ENCODE results near the gene NAALADL2. TPM values are rescaled to one million over a fixed set of nuclear protein-coding genes. Genes with fewer than 3 reads are reported as not detected.

NAALADL2 gene
- total and polyA plus RNA-seq, 8 donors, result 0.76 to 15.4 (median 7.9) TPM

- H3K27me3 ChIP-seq, result no peaks in the 10 kb centered on the region
- TF ChIP-seq CTCF (IDR thresholded peaks at IDR 0.05), result no peak
- H3K4me1 ChIP-seq, result no peaks in the 10 kb centered on the region
- no peaks in the 10 kb centered on the region for H3K9me3 ChIP-seq
- no peak for DNase-seq
- ATAC-seq, result no peak
- intact Hi-C loops (cut with DNase I), result no loop called here
- FAIRE-seq, result no peak
- H3K36me3 ChIP-seq, result no peaks in the 10 kb centered on the region
- H3K4me3 ChIP-seq, result no peak overlapping the region
- H3K27ac ChIP-seq, result no peak overlapping the region
Observed at GRCh38 chr3:175564363-175564762, 705.2 kb downstream of the NAALADL2 start.

- no peaks in the 10 kb centered on the region for H3K27me3 ChIP-seq
- H3K9me3 ChIP-seq, result no peaks in the 10 kb centered on the region
- no peaks in the 10 kb centered on the region for H3K36me3 ChIP-seq
- no peak overlapping the region for H3K4me3 ChIP-seq
- TF ChIP-seq CTCF (IDR thresholded peaks at IDR 0.05), result no peak
- DNase-seq (no peak), ATAC-seq (no peak), FAIRE-seq (no peak)
- no peak overlapping the region for H3K27ac ChIP-seq
- intact Hi-C loops (cut with DNase I), result no loop called here
- no peaks in the 10 kb centered on the region for H3K4me1 ChIP-seq
Observed at GRCh38 chr3:175571096-175571495, 712.0 kb downstream of the NAALADL2 start.

- no peaks in the 10 kb centered on the region for H3K36me3 ChIP-seq
- H3K9me3 ChIP-seq, result no peaks in the 10 kb centered on the region
- DNase-seq (no peak), FAIRE-seq (no peak), ATAC-seq (no peak)
- no peak for TF ChIP-seq CTCF (IDR thresholded peaks at IDR 0.05)
- H3K4me1 ChIP-seq, result no peaks in the 10 kb centered on the region
- no peak overlapping the region for H3K27ac ChIP-seq
- no peaks in the 10 kb centered on the region for H3K27me3 ChIP-seq
- intact Hi-C loops (cut with DNase I), result no loop called here
- WGBS, 2 donors, result 52 to 67% methylated on average over 2 of the region's 2 CpGs
- H3K4me3 ChIP-seq, result no peak overlapping the region
Observed at GRCh38 chr3:175573226-175573625, 714.1 kb downstream of the NAALADL2 start.

GRCh38 chr3:175580318-175580717, 721.2 kb downstream of the NAALADL2 start:
- H3K27ac ChIP-seq, result no peak overlapping the region
- no peaks in the 10 kb centered on the region for H3K27me3 ChIP-seq
- TF ChIP-seq CTCF (IDR thresholded peaks at IDR 0.05), result no peak
- H3K4me1 ChIP-seq, result no peaks in the 10 kb centered on the region
- H3K36me3 ChIP-seq, result no peaks in the 10 kb centered on the region
- intact Hi-C loops (cut with DNase I), result no loop called here
- no peak overlapping the region for H3K4me3 ChIP-seq
- no peaks in the 10 kb centered on the region for H3K9me3 ChIP-seq
- DNase-seq (no peak), ATAC-seq (no peak), FAIRE-seq (no peak)
- 7 to 11% methylated on average over 1 of the region's 1 CpG for WGBS, 2 donors

- H3K27ac ChIP-seq, result no peak overlapping the region
- no peak for FAIRE-seq
- DNase-seq, result no peak
- WGBS, 2 donors, result 63 to 74% methylated on average over 2 of the region's 2 CpGs
- H3K4me3 ChIP-seq, result no peak overlapping the region
- intact Hi-C loops (cut with DNase I), result no loop called here
- TF ChIP-seq CTCF (IDR thresholded peaks at IDR 0.05), result no peak
- no peaks in the 10 kb centered on the region for H3K27me3 ChIP-seq
- ATAC-seq, result no peak
- H3K9me3 ChIP-seq, result peaks cover 0 to 3% (median 0%) of the 10 kb centered on the region in 4 donors
- no peaks in the 10 kb centered on the region for H3K4me1 ChIP-seq
- H3K36me3 ChIP-seq, result no peaks in the 10 kb centered on the region
Observed at GRCh38 chr3:175585898-175586297, 726.8 kb downstream of the NAALADL2 start.
